Mammary epithelial cell (primary cell): ENCODE data around the gene PGBD5.

Source experiments
- EZH2 ChIP-seq: IDR thresholded peaks from 2 replicates; pipeline ENCODE4 v1.6.1; 2012; ENCODE audit warnings: low read length, inconsistent platforms, borderline replicate concordance
- TF ChIP-seq, protein P1 (sequence below), 2 donors: IDR thresholded peaks in 1 of 2; conservative IDR thresholded peaks in 1 of 2; 2 replicates each; pipeline ENCODE4 v1.5.1; 2011 to 2012; ENCODE audit warnings: inconsistent platforms in 2 of 2, low read length in 2 of 2, mild to moderate bottlenecking in 2 of 2, control low read depth in 1 of 2, low read depth in 1 of 2; ENCODE audit not compliant: insufficient read depth in 1 of 2; ENCODE audit errors: extremely low read depth in 1 of 2

DNA sequence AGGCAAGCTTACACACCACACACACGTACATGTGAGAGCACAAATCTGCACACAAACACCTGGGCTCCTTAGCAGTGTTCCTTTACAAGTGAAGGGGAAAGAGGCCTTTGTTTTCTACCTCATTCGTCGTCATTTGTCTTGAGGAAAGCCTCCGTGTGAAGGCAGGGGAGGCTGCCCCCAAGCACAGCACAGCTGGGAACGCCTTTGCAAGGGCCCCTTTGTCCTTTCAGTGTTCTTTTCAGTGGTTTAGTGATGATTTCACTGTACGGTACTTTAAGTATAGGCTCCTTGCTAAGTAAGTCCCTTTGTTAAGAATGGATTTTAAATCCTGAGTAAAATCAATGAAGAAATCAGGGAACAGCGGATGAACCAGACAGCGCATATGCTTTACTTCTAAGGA is 94.1 kb downstream of the PGBD5 start:
- TF ChIP-seq, protein P1, sequence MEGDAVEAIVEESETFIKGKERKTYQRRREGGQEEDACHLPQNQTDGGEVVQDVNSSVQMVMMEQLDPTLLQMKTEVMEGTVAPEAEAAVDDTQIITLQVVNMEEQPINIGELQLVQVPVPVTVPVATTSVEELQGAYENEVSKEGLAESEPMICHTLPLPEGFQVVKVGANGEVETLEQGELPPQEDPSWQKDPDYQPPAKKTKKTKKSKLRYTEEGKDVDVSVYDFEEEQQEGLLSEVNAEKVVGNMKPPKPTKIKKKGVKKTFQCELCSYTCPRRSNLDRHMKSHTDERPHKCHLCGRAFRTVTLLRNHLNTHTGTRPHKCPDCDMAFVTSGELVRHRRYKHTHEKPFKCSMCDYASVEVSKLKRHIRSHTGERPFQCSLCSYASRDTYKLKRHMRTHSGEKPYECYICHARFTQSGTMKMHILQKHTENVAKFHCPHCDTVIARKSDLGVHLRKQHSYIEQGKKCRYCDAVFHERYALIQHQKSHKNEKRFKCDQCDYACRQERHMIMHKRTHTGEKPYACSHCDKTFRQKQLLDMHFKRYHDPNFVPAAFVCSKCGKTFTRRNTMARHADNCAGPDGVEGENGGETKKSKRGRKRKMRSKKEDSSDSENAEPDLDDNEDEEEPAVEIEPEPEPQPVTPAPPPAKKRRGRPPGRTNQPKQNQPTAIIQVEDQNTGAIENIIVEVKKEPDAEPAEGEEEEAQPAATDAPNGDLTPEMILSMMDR (conservative IDR thresholded peaks at IDR 0.05 in 1 of 2, IDR thresholded peaks at IDR 0.05 in 1 of 2; ENCODE audit: extremely low read depth in 1 of 2, insufficient read depth in 1 of 2, low read depth in 1 of 2, low read length in 2 of 2), result no peak
- TF ChIP-seq EZH2, result no peak
